GM18519 (cell line): ENCODE results near the gene ARHGAP27.
"Not testable (repeated sequence)": the region's sequence is repeated elsewhere in the genome, so short reads cannot be mapped to it uniquely, and the experiment has no call there.

Experiments
- ATAC-seq: cut with Tn5 transposase; IDR thresholded peaks from one replicate; pipeline ENCODE4 v1.9.1; 2021; ENCODE audit warnings: mild to moderate bottlenecking, moderate library complexity; ENCODE audit not compliant: unreplicated experiment, low FRiP score

The ARHGAP27 gene, protein sequence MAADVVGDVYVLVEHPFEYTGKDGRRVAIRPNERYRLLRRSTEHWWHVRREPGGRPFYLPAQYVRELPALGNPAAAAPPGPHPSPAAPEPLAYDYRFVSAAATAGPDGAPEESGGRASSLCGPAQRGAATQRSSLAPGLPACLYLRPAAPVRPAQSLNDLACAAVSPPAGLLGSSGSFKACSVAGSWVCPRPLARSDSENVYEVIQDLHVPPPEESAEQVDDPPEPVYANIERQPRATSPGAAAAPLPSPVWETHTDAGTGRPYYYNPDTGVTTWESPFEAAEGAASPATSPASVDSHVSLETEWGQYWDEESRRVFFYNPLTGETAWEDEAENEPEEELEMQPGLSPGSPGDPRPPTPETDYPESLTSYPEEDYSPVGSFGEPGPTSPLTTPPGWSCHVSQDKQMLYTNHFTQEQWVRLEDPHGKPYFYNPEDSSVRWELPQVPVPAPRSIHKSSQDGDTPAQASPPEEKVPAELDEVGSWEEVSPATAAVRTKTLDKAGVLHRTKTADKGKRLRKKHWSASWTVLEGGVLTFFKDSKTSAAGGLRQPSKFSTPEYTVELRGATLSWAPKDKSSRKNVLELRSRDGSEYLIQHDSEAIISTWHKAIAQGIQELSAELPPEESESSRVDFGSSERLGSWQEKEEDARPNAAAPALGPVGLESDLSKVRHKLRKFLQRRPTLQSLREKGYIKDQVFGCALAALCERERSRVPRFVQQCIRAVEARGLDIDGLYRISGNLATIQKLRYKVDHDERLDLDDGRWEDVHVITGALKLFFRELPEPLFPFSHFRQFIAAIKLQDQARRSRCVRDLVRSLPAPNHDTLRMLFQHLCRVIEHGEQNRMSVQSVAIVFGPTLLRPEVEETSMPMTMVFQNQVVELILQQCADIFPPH

DNA sequence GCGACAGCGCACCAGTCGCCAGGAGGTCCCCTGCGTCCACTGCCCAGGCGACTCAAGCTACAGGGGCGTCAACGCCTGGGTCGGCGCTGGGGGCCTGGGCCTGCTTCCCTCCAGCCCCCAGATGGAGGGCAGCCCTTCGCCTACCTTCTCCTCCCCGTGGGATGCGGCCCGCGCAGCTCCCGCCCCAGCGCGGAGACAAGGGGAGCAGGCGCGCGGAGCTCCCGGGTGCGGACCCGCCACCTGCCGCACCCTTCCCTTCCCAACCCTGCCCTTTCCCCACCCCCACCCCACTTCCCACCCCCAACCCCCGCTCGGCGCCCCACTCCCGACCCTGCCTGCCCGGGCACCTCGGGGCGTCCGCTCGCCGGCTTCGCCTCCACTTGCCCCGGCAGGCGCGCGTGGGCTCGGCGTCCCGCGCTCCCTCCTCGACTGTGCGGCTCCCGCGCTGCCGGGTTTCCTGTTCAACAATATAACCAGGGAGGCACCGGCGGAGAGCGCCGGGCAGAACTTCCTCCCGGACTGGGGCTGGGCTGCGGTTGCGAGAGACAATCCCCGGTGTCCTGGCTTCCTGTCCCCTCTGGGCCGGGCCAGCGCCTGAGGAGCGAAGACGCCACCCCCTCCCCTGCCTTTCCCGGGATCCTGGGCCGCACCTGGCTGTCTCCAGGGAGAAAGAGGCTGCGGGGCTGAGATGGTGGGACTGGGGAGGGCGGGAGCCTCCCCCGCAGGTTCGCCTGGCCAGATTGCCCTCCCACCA lies at the start of gene ARHGAP27:
Gene ARHGAP27 (minus strand): TSS at position 466 of the 754 bp plus-strand sequence. CDS start 2,591 bp downstream, outside the sequence.
- ATAC-seq = no peak

DNA sequence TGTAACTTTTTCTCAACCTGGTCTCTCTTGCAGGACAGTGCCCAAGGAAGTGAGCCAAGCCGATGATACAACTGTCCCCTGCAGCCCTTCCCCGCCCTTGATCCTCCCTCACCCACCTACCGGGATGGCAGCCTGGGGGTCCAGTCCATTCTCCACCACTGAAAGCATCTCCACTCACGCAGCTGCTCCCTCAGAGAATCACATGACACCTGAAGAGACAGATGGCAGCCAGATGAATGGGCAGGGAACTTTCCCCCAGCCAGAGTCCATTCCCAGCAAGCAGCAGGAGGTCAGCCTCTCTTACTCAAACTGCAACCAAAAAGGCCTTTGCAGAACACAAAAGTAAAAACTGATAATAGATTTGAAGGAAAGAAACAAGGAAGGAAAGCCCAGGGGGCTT lies 49.6 kb upstream of the ARHGAP27 start:
- ATAC-seq = not testable (repeated sequence)

DNA sequence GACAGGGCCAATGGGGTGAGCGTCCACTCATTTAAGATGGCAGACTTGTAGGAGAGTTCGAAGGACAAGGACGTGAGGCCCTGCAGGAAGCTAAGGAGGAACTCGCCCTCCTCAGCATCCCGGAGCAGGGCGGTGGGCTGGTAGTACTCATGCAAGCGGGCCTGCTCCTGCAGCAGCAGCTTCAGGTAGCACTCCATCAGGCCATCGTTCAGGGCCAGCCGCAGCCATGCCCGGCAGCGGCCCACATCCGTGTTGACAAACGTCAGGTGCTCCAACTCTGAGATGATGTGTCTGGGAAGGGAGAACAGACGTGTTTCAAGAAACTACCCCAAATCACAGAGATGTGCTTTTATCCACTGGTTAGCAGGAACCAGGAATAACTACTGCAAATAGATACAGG lies 42.8 kb upstream of the ARHGAP27 start:
- ATAC-seq = not testable (repeated sequence)

DNA sequence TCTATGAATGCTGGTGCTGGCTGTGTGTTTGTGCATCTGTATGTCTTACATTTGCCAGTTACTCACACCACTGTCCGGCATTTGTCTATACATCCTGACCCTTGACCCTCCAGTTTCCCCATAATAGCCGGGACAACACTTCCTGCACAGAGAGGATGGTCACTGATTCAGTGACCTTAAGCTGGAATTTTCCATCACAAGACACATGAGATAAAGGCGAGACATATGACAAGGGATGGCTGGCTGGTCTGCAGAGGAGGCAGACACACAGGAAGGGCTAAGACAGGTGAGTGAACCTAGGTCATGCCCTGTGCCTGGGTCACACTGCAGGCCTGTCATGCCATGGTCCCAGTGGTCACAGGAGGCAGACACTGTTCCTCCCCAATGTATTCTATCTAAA lies 39.6 kb upstream of the ARHGAP27 start:
- ATAC-seq = not testable (repeated sequence)

DNA sequence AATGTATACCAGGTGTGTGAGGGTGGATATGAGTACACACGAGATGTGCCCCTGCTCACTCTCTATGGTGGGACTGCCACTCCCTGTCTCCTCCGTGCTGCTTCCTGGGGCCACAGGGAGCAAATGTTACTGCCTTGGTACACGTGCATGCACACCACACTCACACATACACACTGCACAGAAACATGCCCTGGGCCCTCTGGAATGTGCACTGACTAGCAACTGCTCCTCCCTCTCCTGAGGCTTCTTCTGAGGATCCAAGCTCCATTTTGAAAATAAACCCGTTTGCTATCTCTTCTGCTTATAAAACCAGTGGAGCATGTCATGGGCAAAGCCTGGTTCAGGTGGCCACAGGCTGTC lies 36.5 kb upstream of the ARHGAP27 start:
- not testable (repeated sequence) for ATAC-seq

DNA sequence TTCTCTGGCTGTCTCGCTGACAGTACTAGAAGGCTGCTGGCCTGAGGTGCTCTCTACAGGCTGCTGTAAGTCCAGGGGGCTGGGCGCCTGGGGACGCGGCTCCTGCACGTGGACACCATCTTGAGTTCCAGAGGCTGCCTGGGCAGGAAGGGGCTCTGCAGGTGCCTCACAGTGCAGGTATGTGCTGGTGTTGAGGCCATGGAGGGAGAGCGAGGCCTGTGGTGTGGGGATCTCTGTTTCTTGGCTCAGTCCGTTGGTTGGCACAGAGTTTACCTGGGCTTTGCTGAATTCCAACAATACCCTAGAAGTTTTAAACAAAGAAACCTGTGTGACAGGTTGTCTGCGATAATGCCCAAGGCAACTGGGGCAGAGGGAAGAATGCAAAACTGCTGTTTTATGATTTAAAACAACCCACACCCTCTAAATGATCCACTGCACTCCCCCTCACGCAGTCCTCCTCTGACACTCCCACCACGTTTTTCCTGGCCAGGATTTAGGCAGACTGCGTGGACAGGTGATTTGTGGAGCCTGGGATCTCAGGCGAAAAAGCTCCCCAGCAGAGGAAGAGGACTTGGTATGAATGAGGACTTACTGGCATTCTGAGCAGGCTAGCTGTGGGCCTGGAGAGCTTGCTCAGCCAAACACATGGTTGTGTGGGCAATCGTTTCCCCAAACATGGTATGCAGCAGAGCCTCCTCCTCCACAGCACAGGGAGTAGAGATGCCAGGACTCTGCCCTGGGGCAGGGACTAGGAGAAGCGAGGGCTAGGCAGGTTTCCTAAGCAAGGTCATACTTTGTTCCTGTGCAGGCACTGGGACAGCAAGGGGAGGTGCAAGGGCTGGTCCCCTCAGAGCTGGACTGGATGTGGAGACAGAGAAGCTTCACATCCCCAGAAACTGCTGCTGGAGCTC lies 35.9 kb upstream of the ARHGAP27 start:
- ATAC-seq = not testable (repeated sequence)

DNA sequence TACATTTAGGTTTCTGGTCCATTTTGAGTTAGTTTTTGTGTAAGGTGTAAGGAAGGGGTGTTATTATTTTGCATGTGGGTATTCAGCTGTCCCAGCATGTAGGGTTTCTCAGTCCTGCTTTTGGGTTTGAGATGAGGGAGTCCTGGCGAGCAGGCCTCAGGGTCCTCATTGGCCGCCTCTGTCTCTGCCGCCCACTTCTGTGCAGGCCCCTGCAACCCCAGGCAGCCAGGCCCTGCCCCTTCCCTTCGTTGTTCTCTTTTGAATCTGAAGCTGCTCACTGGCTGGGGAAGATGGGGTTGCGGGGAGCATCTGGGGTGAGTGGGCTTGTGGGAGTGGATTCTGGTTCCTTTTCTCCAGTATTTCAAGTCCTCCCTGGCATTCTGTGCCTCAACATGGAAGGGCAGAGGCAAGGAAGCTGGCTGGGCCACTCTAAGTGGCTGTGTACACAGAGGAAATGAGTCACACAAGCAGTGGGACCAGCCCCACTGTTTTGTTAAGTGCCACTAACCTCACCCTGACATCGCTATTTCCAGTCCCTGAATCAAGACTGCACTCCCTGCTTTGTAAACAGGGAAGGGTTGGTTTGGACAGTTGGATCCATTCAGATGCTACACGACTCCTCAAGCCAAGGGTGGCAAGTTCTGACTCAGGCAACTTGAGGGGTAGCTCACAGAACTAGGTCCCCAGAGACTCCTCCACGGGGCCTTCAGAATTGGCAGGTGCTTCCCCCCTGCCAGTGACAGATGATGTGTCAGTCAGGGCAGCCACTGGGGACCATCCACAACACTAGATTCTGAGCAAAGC lies 29.1 kb upstream of the ARHGAP27 start:
- ATAC-seq = not testable (repeated sequence)

DNA sequence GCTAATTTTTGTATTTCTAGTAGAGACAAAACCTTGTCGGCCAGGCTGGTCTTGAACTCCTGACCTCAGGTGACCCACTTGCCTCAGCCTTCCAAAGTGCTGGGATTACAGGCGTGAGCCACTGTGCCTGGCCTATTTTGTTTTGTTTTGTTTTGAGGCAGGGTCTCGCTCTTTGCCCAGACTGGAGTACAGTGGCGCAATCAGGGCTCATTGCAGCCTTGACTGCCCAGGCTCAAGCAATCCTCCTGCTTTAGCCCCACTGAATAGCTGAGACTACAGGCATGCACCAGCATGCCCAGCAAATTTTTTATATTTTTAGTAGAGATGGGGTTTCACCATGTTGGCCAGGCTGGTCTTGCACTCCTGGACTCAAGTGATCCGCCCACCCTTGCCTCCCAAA lies 27.8 kb upstream of the ARHGAP27 start:
- ATAC-seq = not testable (repeated sequence)

DNA sequence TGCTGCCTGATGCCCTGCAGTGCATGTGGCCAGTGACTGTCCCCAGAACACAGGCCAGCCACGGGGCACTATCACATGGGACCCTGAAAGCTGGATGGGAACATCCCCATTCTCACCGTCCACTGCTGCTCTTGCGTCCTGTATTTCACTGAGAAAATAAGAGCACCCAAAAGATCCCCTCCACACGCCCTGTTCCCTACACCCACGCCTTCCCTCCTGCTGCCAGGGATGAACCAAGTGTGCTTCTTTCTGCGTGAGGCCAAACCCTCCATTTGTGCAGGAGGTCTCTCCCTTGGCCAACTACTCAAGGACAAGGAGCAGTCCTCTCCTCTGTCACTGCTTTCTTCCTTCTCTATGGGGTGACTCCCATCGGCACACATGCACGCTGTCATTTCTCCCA lies 21.7 kb upstream of the ARHGAP27 start:
- ATAC-seq = not testable (repeated sequence)

DNA sequence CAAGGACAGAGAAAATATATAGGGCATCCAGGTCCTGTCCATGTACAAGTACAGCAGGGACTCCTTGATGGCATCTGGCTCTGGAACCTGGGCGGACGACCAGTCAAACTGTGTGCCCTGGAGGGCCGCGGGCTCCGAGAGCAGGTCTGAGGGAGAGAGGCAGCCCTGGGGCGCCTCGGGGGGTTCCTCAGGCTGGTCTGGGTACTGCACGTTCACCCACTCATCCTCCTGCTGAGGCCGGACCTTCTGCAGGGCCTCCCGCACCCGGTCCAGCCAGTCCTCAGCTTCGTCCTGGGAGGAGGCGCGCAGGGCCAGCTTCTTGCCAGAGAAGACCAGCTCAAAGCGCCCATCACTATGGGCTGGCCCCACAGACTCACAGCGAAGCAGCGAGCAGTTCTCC lies 21.1 kb upstream of the ARHGAP27 start:
- not testable (repeated sequence) for ATAC-seq

DNA sequence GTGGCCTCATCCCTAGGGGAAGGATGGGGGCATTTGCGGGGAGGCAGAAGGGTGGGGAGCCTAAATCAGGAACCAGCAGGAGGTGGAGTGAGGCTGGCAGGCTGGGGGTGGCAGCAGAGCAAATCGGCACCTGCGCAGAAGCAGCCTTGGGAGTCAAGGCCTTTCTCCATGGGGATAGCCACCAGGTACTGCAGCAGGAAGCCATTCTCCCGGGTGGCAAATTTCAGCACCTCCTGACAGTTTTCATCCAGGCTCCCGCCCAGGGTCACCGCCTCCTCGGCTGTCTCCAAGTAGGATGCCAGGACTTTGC lies 20.5 kb upstream of the ARHGAP27 start:
- not testable (repeated sequence) for ATAC-seq

DNA sequence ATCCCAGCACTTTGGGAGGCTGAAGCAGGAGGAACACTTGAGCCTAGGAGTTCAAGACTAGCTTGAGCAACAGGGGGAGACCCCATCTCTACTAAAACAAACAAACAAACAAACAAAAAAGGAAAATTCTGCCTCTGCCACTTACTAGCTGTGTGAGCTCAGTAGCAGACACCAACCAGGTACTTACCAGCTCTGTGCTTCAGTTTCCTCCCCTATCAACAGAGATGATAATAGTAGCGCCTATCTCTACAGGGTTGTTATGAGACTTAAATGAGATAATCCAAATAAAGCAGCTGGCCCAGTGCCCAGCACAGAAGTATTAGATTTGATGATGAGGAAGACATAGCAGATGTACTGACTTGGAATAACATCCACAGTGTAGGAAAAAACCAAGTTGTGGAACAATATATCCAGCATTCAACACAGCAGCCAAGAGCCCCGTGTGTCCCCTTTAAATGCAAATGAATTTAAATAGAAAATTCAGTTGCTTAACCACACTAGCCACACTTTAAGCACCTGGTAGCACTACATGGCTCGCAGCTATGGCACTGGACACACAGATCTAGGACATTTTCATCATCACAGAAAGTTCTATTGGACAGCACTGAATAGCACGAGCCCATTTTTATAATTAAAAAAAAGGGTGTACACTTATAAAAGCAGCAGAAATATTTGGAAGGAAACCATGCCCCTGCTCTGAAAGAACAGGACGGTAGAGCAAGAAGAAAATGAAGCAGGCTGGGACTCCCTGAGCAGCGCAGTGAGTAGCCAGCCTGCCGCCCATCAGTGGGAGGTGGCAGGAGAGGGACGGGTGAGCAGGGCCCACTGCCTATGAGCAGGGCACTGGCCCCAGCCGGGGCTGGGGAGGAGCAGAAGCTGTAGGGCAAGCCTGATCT lies 19.9 kb upstream of the ARHGAP27 start:
- not testable (repeated sequence) for ATAC-seq

DNA sequence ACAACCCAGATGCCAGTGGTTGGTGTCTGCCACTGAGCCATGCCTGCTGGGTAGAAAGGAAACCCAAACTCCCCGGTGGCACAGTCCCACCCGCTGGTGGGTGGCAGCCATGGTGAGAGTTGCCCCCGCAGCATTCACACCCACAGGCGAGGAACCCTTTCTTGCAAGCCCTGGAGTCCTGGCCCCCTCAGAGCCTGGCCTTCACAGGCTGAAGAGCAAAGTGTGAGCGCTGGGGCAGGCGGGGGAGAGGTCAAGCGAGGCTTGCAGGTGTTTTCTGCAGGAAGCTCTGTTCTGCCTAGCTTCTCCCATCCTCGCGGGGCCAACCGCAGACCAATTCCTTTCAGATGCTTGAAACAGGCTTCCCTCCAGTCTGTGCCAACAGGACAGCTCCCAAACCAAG lies 19.0 kb upstream of the ARHGAP27 start:
- ATAC-seq = not testable (repeated sequence)

DNA sequence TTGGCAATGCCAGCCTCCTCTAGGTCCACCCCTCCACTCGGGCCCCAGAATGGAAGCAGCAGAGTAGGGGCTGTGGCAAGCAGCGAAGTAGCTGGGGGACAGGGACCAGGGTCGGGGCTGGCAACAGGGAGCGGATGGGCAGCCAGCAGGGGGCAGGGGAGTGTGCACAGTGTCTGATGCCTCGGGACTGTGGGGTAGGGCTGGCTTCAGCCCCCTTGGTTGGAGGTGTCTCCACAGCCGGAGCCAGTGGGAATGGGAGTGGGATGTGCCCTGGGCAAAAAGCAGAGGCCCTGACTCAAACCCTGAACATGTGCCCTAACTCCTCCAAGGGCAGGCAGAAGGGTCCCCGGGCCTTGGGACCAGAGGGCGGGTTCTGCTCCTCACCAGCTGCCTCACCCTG lies 18.5 kb upstream of the ARHGAP27 start:
- no peak for ATAC-seq

DNA sequence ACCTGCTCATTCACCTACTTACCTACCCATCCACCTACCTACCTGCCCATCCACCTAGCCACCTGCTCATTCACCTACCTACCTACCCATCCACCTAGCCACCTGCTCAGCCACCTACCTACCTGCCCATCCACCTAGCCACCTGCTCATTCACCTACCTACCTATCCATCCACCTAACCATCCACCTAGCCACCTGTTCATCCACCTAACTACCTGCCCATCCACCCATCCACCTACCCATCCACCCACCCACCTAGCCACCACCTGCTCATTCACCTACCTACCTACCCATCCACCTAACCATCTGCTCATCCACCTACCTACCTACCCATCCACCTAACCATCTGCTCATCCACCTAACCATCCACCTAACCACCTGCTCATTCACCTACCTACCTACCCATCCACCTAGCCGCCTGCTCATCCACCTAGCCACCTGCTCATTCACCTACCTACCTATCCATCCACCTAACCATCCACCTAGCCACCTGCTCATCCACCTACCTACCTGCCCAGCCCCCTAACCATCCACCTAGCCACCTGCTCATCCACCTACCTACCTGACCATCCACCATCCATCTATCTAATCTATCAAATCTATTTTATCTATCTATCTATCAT lies 17.1 kb upstream of the ARHGAP27 start:
- not testable (repeated sequence) for ATAC-seq

DNA sequence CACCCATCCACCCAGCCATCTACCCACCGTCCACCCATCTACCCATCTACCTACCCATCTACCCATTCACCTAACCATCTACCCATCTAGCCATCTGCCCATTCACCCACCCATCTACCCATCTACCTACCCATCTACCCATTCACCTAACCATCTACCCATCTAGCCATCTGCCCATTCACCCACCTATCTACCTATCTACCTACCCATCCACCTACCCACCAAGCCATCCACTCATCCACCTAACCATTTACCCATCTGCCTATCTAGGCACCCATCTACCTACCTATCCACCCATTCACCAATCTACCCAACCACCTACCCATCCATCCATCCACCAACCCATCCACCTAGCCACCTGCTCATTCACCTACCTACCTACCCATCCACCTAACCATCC lies 16.6 kb upstream of the ARHGAP27 start:
- not testable (repeated sequence) for ATAC-seq

DNA sequence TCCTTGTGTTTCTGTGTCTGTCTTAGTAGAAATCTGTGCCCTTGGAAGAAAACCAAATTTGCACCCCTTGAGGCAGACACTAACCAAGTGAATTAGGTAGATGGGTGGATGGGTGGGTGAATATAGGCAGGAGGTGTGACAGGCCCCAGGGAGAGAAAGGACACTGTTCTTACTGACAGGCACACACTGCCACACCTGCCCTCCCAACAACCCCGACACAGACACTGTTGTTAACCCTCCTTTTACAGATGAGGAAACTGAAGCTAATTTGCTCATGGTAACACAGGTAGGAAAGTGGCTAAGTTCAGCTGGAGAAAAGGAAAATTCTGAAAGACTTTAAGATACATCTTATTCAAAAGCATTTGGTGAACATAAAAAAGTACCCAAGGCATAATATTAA lies 15.8 kb upstream of the ARHGAP27 start:
- not testable (repeated sequence) for ATAC-seq

DNA sequence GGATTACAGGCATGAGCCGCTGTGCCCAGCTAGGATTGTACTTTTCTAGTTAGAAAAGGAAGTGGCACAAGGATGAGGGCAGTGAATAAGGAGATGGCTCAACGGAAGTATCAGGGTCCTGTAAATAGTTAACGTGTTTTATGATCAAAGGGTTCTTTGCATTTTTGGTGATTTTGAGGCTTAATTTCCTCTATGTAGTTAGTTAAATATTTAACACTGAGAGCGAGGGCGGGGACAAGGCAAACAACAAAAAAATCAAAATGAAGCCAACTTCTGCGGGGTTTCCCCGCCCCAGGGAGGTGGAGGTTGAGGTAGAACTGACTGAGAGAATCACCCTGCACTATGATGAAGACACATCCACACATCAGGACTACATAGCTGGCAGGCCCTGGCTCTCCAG lies 15.4 kb upstream of the ARHGAP27 start:
- not testable (repeated sequence) for ATAC-seq
